Ammon's horn (tissue), 1 donor: Measurements from ENCODE around the gene MEPCE.
"Not testable (repeated sequence)": the region's sequence is repeated elsewhere in the genome, so short reads cannot be mapped to it uniquely, and the experiment has no call there.

Source experiments
- DNase-seq: peaks from one replicate; pipeline ENCODE4 v3.0.0-alpha.2; 2016; ENCODE audit warnings: low spot score

MEPCE gene

GRCh38 chr7:100429637-100430492 lies at the start of gene MEPCE:
MEPCE (plus strand) TSS chr7:100429831; CDS start chr7:100430019, 188 bp downstream.
- DNase-seq, result peak; percentile 94

- peak; percentile 42 for DNase-seq
Measured at GRCh38 chr7:100380196-100380595, 49.4 kb upstream of the MEPCE start.

- not testable (repeated sequence) for DNase-seq
Measured at GRCh38 chr7:100381531-100382233, 47.9 kb upstream of the MEPCE start.

GRCh38 chr7:100382234-100382853 lies 47.3 kb upstream of the MEPCE start:
- DNase-seq, result not testable (repeated sequence)

GRCh38 chr7:100384628-100385294 lies 44.9 kb upstream of the MEPCE start:
- DNase-seq, result peak; percentile 11

- DNase-seq, result no peak
Measured at GRCh38 chr7:100386940-100387339, 42.7 kb upstream of the MEPCE start.

GRCh38 chr7:100387695-100388094 lies 41.9 kb upstream of the MEPCE start:
- no peak for DNase-seq

GRCh38 chr7:100389437-100390088 lies 40.1 kb upstream of the MEPCE start:
- no peak for DNase-seq

- DNase-seq, result no peak
Measured at GRCh38 chr7:100390286-100391009, 39.2 kb upstream of the MEPCE start.

- no peak for DNase-seq
Measured at GRCh38 chr7:100393233-100393905, 36.3 kb upstream of the MEPCE start.

- DNase-seq, result no peak
Measured at GRCh38 chr7:100394077-100394476, 35.6 kb upstream of the MEPCE start.

- no peak for DNase-seq
Measured at GRCh38 chr7:100396421-100396982, 33.1 kb upstream of the MEPCE start.

- DNase-seq, result no peak
Measured at GRCh38 chr7:100397315-100398081, 32.1 kb upstream of the MEPCE start.

GRCh38 chr7:100398239-100398638 lies 31.4 kb upstream of the MEPCE start:
- DNase-seq, result no peak

GRCh38 chr7:100400041-100400440 lies 29.6 kb upstream of the MEPCE start:
- DNase-seq, result no peak

- no peak for DNase-seq
Measured at GRCh38 chr7:100400656-100401055, 29.0 kb upstream of the MEPCE start.

- DNase-seq, result no peak
Measured at GRCh38 chr7:100401811-100402210, 27.8 kb upstream of the MEPCE start.

- no peak for DNase-seq
Measured at GRCh38 chr7:100402241-100402640, 27.4 kb upstream of the MEPCE start.

- DNase-seq, result no peak
Measured at GRCh38 chr7:100406767-100407166, 22.9 kb upstream of the MEPCE start.
